B cell (primary cell): Measurements from ENCODE around the gene CDH12. TPM values are rescaled to one million over a fixed set of nuclear protein-coding genes. Genes with fewer than 3 reads are reported as not detected.

Source experiments
- ATAC-seq: fragments of 200-7000 bp; cut with Tn5 transposase; one replicate; pipeline ENCODE4 v1.10.0; 2021; ENCODE audit warnings: low read depth, mild to moderate bottlenecking, moderate number of reproducible peaks, moderate library complexity
- CTCF ChIA-PET: fragments of 350-600 bp; sonication (Branson Sonifier 250); formaldehyde crosslinking; loops from one replicate; lab custom pipeline; 2021; ENCODE audit warnings: antibody characterized with exemption, inconsistent platforms; lab: Charles Lee
- POLR2A ChIA-PET: fragments of 350-600 bp; sonication (Branson Sonifier 250); formaldehyde crosslinking; loops from one replicate; lab custom pipeline; 2021; ENCODE audit warnings: antibody characterized with exemption; lab: Charles Lee
- DNase-seq: peaks from one replicate; pipeline ENCODE4 v3.0.0; 2013
- H2AFZ ChIP-seq: 2 replicates; pipeline ENCODE4 v1.6.1; 2012; ENCODE audit warnings: mild to moderate bottlenecking, low read depth, low read length; ENCODE audit not compliant: insufficient read depth, poor library complexity, severe bottlenecking
- H3K27ac ChIP-seq, 2 donors: 1 replicate in 1 of 2; 2 replicates in 1 of 2; pipeline ENCODE4 v1.5.1; 2012 to 2013; ENCODE audit warnings: low read length in 2 of 2, mild to moderate bottlenecking in 2 of 2, moderate library complexity in 1 of 2
- H3K27me3 ChIP-seq, 4 experiments: fragments of 200-600 bp in 1 of 4; sonication (generic) in 1 of 4; replicated peaks in 1 of 4; 1 replicate in 2 of 4; 2 replicates in 2 of 4; pipeline versions ENCODE4 v1.6.1 to v1.7.0; 2013 to 2016; ENCODE audit warnings: low read length in 3 of 4, mild to moderate bottlenecking in 2 of 4, mixed read lengths in 1 of 4, moderate library complexity in 1 of 4; ENCODE audit not compliant: insufficient read depth in 4 of 4, control insufficient read depth in 3 of 4; ENCODE audit errors: control extremely low read depth in 1 of 4
- H3K36me3 ChIP-seq, 2 experiments: replicated peaks in 1 of 2; 1 replicate in 1 of 2; 2 replicates in 1 of 2; pipeline versions ENCODE4 v1.6.1 to v1.7.1; 2013; ENCODE audit warnings: low read length in 1 of 2; ENCODE audit not compliant: insufficient read depth in 2 of 2, control insufficient read depth in 1 of 2; ENCODE audit errors: control extremely low read depth in 1 of 2, extremely low read depth in 1 of 2
- H3K4me1 ChIP-seq, 2 donors: fragments of 200-600 bp in 1 of 2; sonication (generic) in 1 of 2; 1 replicate in 1 of 2; 2 replicates in 1 of 2; pipeline versions ENCODE4 v1.5.1 to v1.6.1; 2013 to 2017; ENCODE audit warnings: low read length in 2 of 2; ENCODE audit not compliant: control insufficient read depth in 2 of 2, insufficient read depth in 2 of 2
- H3K4me2 ChIP-seq: replicated peaks from 2 replicates; pipeline ENCODE3; 2012; ENCODE audit warnings: mild to moderate bottlenecking, low read depth, low read length; ENCODE audit not compliant: poor library complexity, severe bottlenecking
- H3K4me3 ChIP-seq, 5 experiments: fragments of 200-600 bp in 1 of 5; sonication (generic) in 1 of 5; 1 replicate in 3 of 5; 2 replicates in 2 of 5; pipeline versions ENCODE4 v1.5.1 to v1.7.0; 2011 to 2016; ENCODE audit warnings: low read length in 4 of 5, mild to moderate bottlenecking in 4 of 5, low read depth in 2 of 5, control low read depth in 1 of 5, moderate library complexity in 1 of 5; ENCODE audit not compliant: insufficient read depth in 1 of 5; ENCODE audit errors: control extremely low read depth in 1 of 5, extremely low read depth in 1 of 5
- H3K79me2 ChIP-seq: fragments of 200-600 bp; sonication (generic); one replicate; pipeline ENCODE4 v1.6.0; 2016; ENCODE audit warnings: low read length; ENCODE audit not compliant: control insufficient read depth, insufficient read depth
- H3K9ac ChIP-seq: fragments of 200-600 bp; sonication (generic); 2 replicates; pipeline ENCODE4 v1.6.1; 2017; ENCODE audit warnings: mild to moderate bottlenecking, low read length, moderate library complexity
- H3K9me3 ChIP-seq, 3 donors: one replicate each; pipeline versions ENCODE4 v1.6.1 to v1.7.1; 2013; ENCODE audit warnings: low read length in 2 of 3; ENCODE audit not compliant: control insufficient read depth in 2 of 3, insufficient read depth in 1 of 3; ENCODE audit errors: control extremely low read depth in 1 of 3
- H4K20me1 ChIP-seq: 2 replicates; pipeline ENCODE4 v1.6.0; 2012; ENCODE audit warnings: mild to moderate bottlenecking, low read length; ENCODE audit not compliant: insufficient read depth, control insufficient read depth, poor library complexity, severe bottlenecking
- H3K27ac Mint-ChIP-seq: one replicate; pipeline ENCODE4 v1.8.0; 2021; ENCODE audit warnings: mixed read lengths
- H3K27me3 Mint-ChIP-seq: one replicate; pipeline ENCODE4 v1.8.0; 2021; ENCODE audit warnings: mixed read lengths
- H3K4me1 Mint-ChIP-seq: one replicate; pipeline ENCODE4 v1.8.0; 2021; ENCODE audit warnings: mixed read lengths
- H3K4me3 Mint-ChIP-seq: one replicate; pipeline ENCODE4 v1.8.0; 2021; ENCODE audit warnings: mixed read lengths
- H3K9me3 Mint-ChIP-seq: one replicate; pipeline ENCODE4 v1.8.0; 2022; ENCODE audit warnings: mixed read lengths; ENCODE audit not compliant: insufficient read depth
- CTCF ChIP-seq: fragments of 200-600 bp; IDR thresholded peaks from one replicate; pipeline ENCODE4 v1.8.0; 2022; ENCODE audit warnings: antibody characterized with exemption, mild to moderate bottlenecking
- EZH2 ChIP-seq: IDR thresholded peaks from 2 replicates; pipeline ENCODE4 v1.6.1; 2012; ENCODE audit warnings: borderline replicate concordance, low read depth, mild to moderate bottlenecking, moderate library complexity, low read length; ENCODE audit not compliant: insufficient read depth, poor library complexity, severe bottlenecking
- WGBS: methylation state at CpG from one replicate; pipeline ENCODE4 v1.1.5; 2013; ENCODE audit warnings: missing lambda C conversion rate; ENCODE audit not compliant: insufficient coverage; 5-methylcytosine and 5-hydroxymethylcytosine counted together
- intact Hi-C: fragments of 100-400 bp; cut with micrococcal nuclease; formaldehyde crosslinking; loops from one replicate; pipeline ENCODE4 v1.10.0; 2022
- polyA plus RNA-seq: library from polyadenylated mRNA; depleted of rRNA; stranded (reverse); fragments of >200 nt; gene quantifications from 2 replicates; pipeline ENCODE4 v1.2.3, GENCODE V29; 2012
- total RNA-seq, 2 donors: library from RNA; stranded (reverse); fragments of 120-200 nt in 1 of 2; gene quantifications; 1 replicate in 1 of 2; 2 replicates in 1 of 2; pipeline versions ENCODE4 v1.2.3 to v1.2.4, GENCODE V29; 2013 to 2022

The CDH12 gene
- total and polyA plus RNA-seq, 2 donors (not counting 1 experiment from before 2014, with no cell fraction given) = not detected

- Histone ChIP-seq H3K27ac (no peak overlapping the region), H3K27me3 (no peaks in the 10 kb centered on the region), H3K4me2 (no peak overlapping the region), H3K9ac (no peak overlapping the region), H2AFZ (no peak overlapping the region), H4K20me1 (no peaks in the 10 kb centered on the region), H3K79me2 (no peaks in the 10 kb centered on the region), H3K36me3 (no peaks in the 10 kb centered on the region), H3K9me3 (peaks cover 0 to 4% (median 0%) of the 10 kb centered on the region in 3 donors), H3K4me1 (no peaks in the 10 kb centered on the region), H3K4me3 (no peak overlapping the region)
- peaks cover 8% of the 10 kb centered on the region for H3K9me3 Mint-ChIP-seq
- intact Hi-C loops = no loop called here
- ChIA-PET POLR2A (no interaction called here), CTCF (no interaction called here)
- no CpG with 5 or more reads among the region's 1 CpG for WGBS
- H3K27ac Mint-ChIP-seq = no peak overlapping the region
- DNase-seq = no peak
- H3K27me3 Mint-ChIP-seq = no peaks in the 10 kb centered on the region
- TF ChIP-seq CTCF (no peak), EZH2 (no peak)
- no peaks in the 10 kb centered on the region for H3K4me1 Mint-ChIP-seq
- no peak for ATAC-seq
- H3K4me3 Mint-ChIP-seq = no peak overlapping the region
Observed at GRCh38 chr5:22722056-22722455, 131.1 kb downstream of the CDH12 start.

- no peaks in the 10 kb centered on the region for H3K79me2 ChIP-seq
- intact Hi-C loops = no loop called here
- no peaks in the 10 kb centered on the region for H3K36me3 ChIP-seq
- Mint-ChIP-seq H3K4me1 (no peaks in the 10 kb centered on the region), H3K9me3 (peaks cover 8% of the 10 kb centered on the region), H3K27ac (no peak overlapping the region), H3K4me3 (no peak overlapping the region), H3K27me3 (no peaks in the 10 kb centered on the region)
- DNase-seq (no peak), ATAC-seq (no peak)
- H3K4me2 ChIP-seq = no peak overlapping the region
- CTCF ChIA-PET = no interaction called here
- no CpG with 5 or more reads among the region's 3 CpGs for WGBS
- no peaks in the 10 kb centered on the region for H3K4me1 ChIP-seq
- H4K20me1 ChIP-seq = no peaks in the 10 kb centered on the region
- H3K27ac ChIP-seq = no peak overlapping the region
- H3K4me3 ChIP-seq = no peak overlapping the region
- H3K9me3 ChIP-seq = peaks cover 0 to 4% (median 0%) of the 10 kb centered on the region in 3 donors
- POLR2A ChIA-PET = no interaction called here
- no peak overlapping the region for H3K9ac ChIP-seq
- H2AFZ ChIP-seq = no peak overlapping the region
- H3K27me3 ChIP-seq = no peaks in the 10 kb centered on the region
- TF ChIP-seq EZH2 (no peak), CTCF (no peak)
Observed at GRCh38 chr5:22719842-22720241, 133.3 kb downstream of the CDH12 start.
